HepG2 (cell line): ENCODE data around the gene ANTXR1. TPM values are rescaled to one million over a fixed set of nuclear protein-coding genes. Genes with fewer than 3 reads are reported as not detected.
A peak's percentile ranks its signal among the peaks of the same experiment; 100 is the strongest.

ENCODE experiments used
- ARID5B ChIP-seq: IDR thresholded peaks from 2 replicates; pipeline ENCODE4 v1.4.0; 2020; ENCODE audit warnings: mild to moderate bottlenecking, missing genetic modification reagents
- ATF1 ChIP-seq: IDR thresholded peaks from 2 replicates; pipeline ENCODE4 v1.6.1; 2016; ENCODE audit warnings: mild to moderate bottlenecking, control low read depth
- BRD4 ChIP-seq: sonication (generic); formaldehyde crosslinking; IDR thresholded peaks from 2 replicates; pipeline ENCODE4 v1.4.0; 2020; ENCODE audit warnings: missing genetic modification reagents
- CEBPG ChIP-seq: IDR thresholded peaks from 2 replicates; pipeline ENCODE4 v1.6.1; 2016
- CERS6 ChIP-seq: sonication (generic); formaldehyde crosslinking; IDR thresholded peaks from 2 replicates; pipeline ENCODE4 v1.5.0; 2020; ENCODE audit warnings: missing genetic modification reagents
- CREB1 ChIP-seq, 2 experiments: fragments of 450-650 bp in 1 of 2; IDR thresholded peaks; 2 replicates each; pipeline ENCODE4 v1.6.1; 2016 to 2017; ENCODE audit warnings: control low read depth in 1 of 2, mild to moderate bottlenecking in 1 of 2, missing compliant biosample characterization in 1 of 2, missing genetic modification characterization in 1 of 2
- FOXP1 ChIP-seq, 2 experiments: fragments of 450-650 bp in 1 of 2; IDR thresholded peaks; 2 replicates each; pipeline ENCODE4 v1.6.1; 2017 to 2018; ENCODE audit warnings: antibody characterized with exemption in 1 of 2
- HNF1B ChIP-seq: sonication (generic); formaldehyde crosslinking; IDR thresholded peaks from 2 replicates; pipeline ENCODE4 v1.5.1; 2020; ENCODE audit warnings: mild to moderate bottlenecking, moderate library complexity, missing genetic modification reagents
- HNRNPUL1 ChIP-seq: fragments of 200-400 bp; formaldehyde crosslinking; IDR thresholded peaks from 2 replicates; pipeline ENCODE4 v1.6.1; 2017; ENCODE audit warnings: low read depth, mild to moderate bottlenecking, low read length, moderate library complexity
- KAT7 ChIP-seq: IDR thresholded peaks from 2 replicates; pipeline ENCODE4 v1.6.1; 2018; ENCODE audit warnings: borderline replicate concordance, missing compliant biosample characterization
- NFIC ChIP-seq: IDR thresholded peaks from 2 replicates; pipeline ENCODE4 v1.6.1; 2012; ENCODE audit warnings: mild to moderate bottlenecking, low read length, inconsistent platforms
- PPARG ChIP-seq: conservative IDR thresholded peaks from 2 replicates; pipeline ENCODE4 v1.6.1; 2016; ENCODE audit warnings: missing biosample characterization, missing genetic modification reagents
- RARA ChIP-seq: IDR thresholded peaks from 2 replicates; pipeline ENCODE4 v1.6.1; 2016; ENCODE audit warnings: missing genetic modification reagents, missing compliant biosample characterization
- SOX6 ChIP-seq, 2 experiments: fragments of 450-650 bp in 1 of 2; sonication (generic) in 1 of 2; formaldehyde crosslinking in 1 of 2; IDR thresholded peaks; 2 replicates each; pipeline versions ENCODE4 v1.4.0 to v1.6.1; 2017 to 2020; ENCODE audit warnings: antibody characterized with exemption in 1 of 2, mild to moderate bottlenecking in 1 of 2, missing genetic modification reagents in 1 of 2
- TAF15 ChIP-seq: fragments of 200-400 bp; formaldehyde crosslinking; IDR thresholded peaks from one replicate; pipeline ENCODE4 v1.6.1; 2018; ENCODE audit warnings: mild to moderate bottlenecking, low read depth, low read length; ENCODE audit not compliant: poor library complexity, severe bottlenecking
- ZNF292 ChIP-seq: sonication (generic); formaldehyde crosslinking; IDR thresholded peaks from 2 replicates; pipeline ENCODE4 v1.8.1; 2022; ENCODE audit warnings: mild to moderate bottlenecking, low read depth, missing genetic modification reagents, borderline replicate concordance
- ZNF350 ChIP-seq: sonication (generic); formaldehyde crosslinking; IDR thresholded peaks from 2 replicates; pipeline ENCODE4 v1.4.0; 2020; ENCODE audit warnings: mild to moderate bottlenecking, low read depth, missing genetic modification reagents, borderline replicate concordance
- ZNF414 ChIP-seq: sonication (generic); formaldehyde crosslinking; IDR thresholded peaks from 2 replicates; pipeline ENCODE4 v1.5.0; 2020; ENCODE audit warnings: missing genetic modification reagents
- ZNF580 ChIP-seq: IDR thresholded peaks from 2 replicates; pipeline ENCODE4 v1.6.1; 2016; ENCODE audit warnings: low read depth, borderline replicate concordance
- ZNF607 ChIP-seq: sonication (generic); formaldehyde crosslinking; IDR thresholded peaks from 2 replicates; pipeline ENCODE4 v1.5.1; 2020; ENCODE audit warnings: missing genetic modification reagents, mild to moderate bottlenecking, borderline replicate concordance
- ZNF644 ChIP-seq: IDR thresholded peaks from 2 replicates; pipeline ENCODE4 v1.6.1; 2016; ENCODE audit warnings: low read depth
- ZNF83 ChIP-seq: sonication (generic); formaldehyde crosslinking; IDR thresholded peaks from 2 replicates; pipeline ENCODE4 v1.4.0; 2020; ENCODE audit warnings: missing genetic modification reagents, mild to moderate bottlenecking, borderline replicate concordance
- polyA plus RNA-seq, 8 experiments: library from polyadenylated mRNA; depleted of rRNA in 3 of 8; stranded (reverse) in 7 of 8; unstranded in 1 of 8; fragments of >200 nt; fragmentation: Illumina TruSeq in 4 of 8; extraction: Trizol in 4 of 8; gene quantifications; 2 replicates each; pipeline versions ENCODE4 v1.2.1 to v1.2.3, GENCODE V29; 2011 to 2016; ENCODE audit warnings: low read depth in 4 of 8, missing spikeins in 1 of 8, mixed read lengths in 1 of 8; ENCODE audit not compliant: insufficient read depth in 1 of 8
- total RNA-seq, 5 experiments: library from RNA; depleted of rRNA; stranded (reverse); fragments of >200 nt; fragmentation: Illumina TruSeq; extraction: Trizol; gene quantifications; 2 replicates each; pipeline ENCODE4 v1.2.3, GENCODE V29; 2016; ENCODE audit warnings: low read depth in 1 of 5

The ANTXR1 gene
- total and polyA plus RNA-seq, 2 of the 13 experiments (the other 11 are each of a cell fraction or from before 2014, with no cell fraction given) = 4.5 to 12.7 TPM

GRCh38 chr2:69082430-69082997 is 69.5 kb downstream of the ANTXR1 start (continued):
- TF ChIP-seq HNF1B (CRISPR knock-in tag) = peak; percentile 64
- no peak for TF ChIP-seq ZNF292 (CRISPR knock-in tag)
- peak; percentile 78 for TF ChIP-seq FOXP1 (IDR thresholded peaks at IDR 0.05)
- TF ChIP-seq FOXP1 (CRISPR knock-in tag; IDR thresholded peaks at IDR 0.05) = peak; percentile 98
- no peak for TF ChIP-seq CREB1 (IDR thresholded peaks at IDR 0.05)
- peak; percentile 14; the same call in 1 of the 2 replicates for TF ChIP-seq CREB1 (CRISPR knock-in tag; IDR thresholded peaks at IDR 0.05)
- TF ChIP-seq ARID5B (CRISPR knock-in tag) = peak; percentile 96
- TF ChIP-seq ZNF580 (CRISPR knock-in tag) = no peak
- TF ChIP-seq KAT7 = no peak
- TF ChIP-seq CEBPG (CRISPR knock-in tag) = peak; percentile 74
- no peak for TF ChIP-seq SOX6 (IDR thresholded peaks at IDR 0.05)
- peak; percentile 72 for TF ChIP-seq SOX6 (CRISPR knock-in tag; IDR thresholded peaks at IDR 0.05)
- TF ChIP-seq ZNF607 = 0 out of 2 replicates have a peak, but pooled peaks have one; percentile 49
- TF ChIP-seq ZNF644 (CRISPR knock-in tag) = peak; percentile 47; the same call in 1 of the 2 replicates
- TF ChIP-seq ZNF414 = 0 out of 2 replicates have a peak, but pooled peaks have one; percentile 32
- no peak for TF ChIP-seq TAF15
- 0 out of 2 replicates have a peak, but pooled peaks have one; percentile 10 for TF ChIP-seq PPARG (CRISPR knock-in tag)
- TF ChIP-seq ATF1 = no peak
- peak; percentile 93 for TF ChIP-seq NFIC
- peak; percentile 74 for TF ChIP-seq RARA (CRISPR knock-in tag)
- no peak for TF ChIP-seq HNRNPUL1
- 0 out of 2 replicates have a peak, but pooled peaks have one; percentile 13 for TF ChIP-seq BRD4
- peak; percentile 65; the same call in 1 of the 2 replicates for TF ChIP-seq ZNF350 (CRISPR knock-in tag)
- no peak for TF ChIP-seq CERS6 (CRISPR knock-in tag)
- no peak for TF ChIP-seq ZNF83 (CRISPR knock-in tag)
